H9 (cell line): Measurements from ENCODE around the gene CLK2. TPM values are rescaled to one million over a fixed set of nuclear protein-coding genes. Genes with fewer than 3 reads are reported as not detected.

ENCODE experiments used
- DNase-seq: peaks from one replicate; pipeline ENCODE4 v3.0.0-alpha.2; 2017
- H2AFZ ChIP-seq: one replicate; pipeline ENCODE4 v1.6.1; 2013; ENCODE audit warnings: mild to moderate bottlenecking, low read length, control low read depth, moderate library complexity
- H2AK5ac ChIP-seq: 2 replicates; pipeline ENCODE4 v1.6.1; 2013; ENCODE audit warnings: low read length, control low read depth, mixed read lengths; ENCODE audit not compliant: insufficient read length
- H2BK120ac ChIP-seq: one replicate; pipeline ENCODE4 v1.6.1; 2013; ENCODE audit warnings: low read depth, mild to moderate bottlenecking, low read length, control low read depth, inconsistent platforms; ENCODE audit not compliant: poor library complexity, severe bottlenecking
- H2BK12ac ChIP-seq: 2 replicates; pipeline ENCODE4 v1.6.1; 2013; ENCODE audit warnings: low read length, control low read depth, mixed read lengths, low read depth; ENCODE audit not compliant: insufficient read length
- H2BK15ac ChIP-seq: 2 replicates; pipeline ENCODE4 v1.6.1; 2013; ENCODE audit warnings: low read depth, low read length, control low read depth
- H2BK20ac ChIP-seq: one replicate; pipeline ENCODE4 v1.6.1; 2013; ENCODE audit warnings: low read depth, mild to moderate bottlenecking, low read length, control low read depth, inconsistent platforms; ENCODE audit not compliant: poor library complexity, severe bottlenecking
- H2BK5ac ChIP-seq: 2 replicates; pipeline ENCODE4 v1.6.1; 2013; ENCODE audit warnings: low read length, control low read depth, mixed read lengths; ENCODE audit not compliant: insufficient read length
- H3K14ac ChIP-seq: 2 replicates; pipeline ENCODE4 v1.6.1; 2013; ENCODE audit warnings: low read length, control low read depth; ENCODE audit not compliant: insufficient read depth
- H3K18ac ChIP-seq: 2 replicates; pipeline ENCODE4 v1.6.1; 2013; ENCODE audit warnings: low read depth, mild to moderate bottlenecking, mixed read lengths, low read length, control low read depth; ENCODE audit not compliant: insufficient read length
- H3K23ac ChIP-seq: 2 replicates; pipeline ENCODE4 v1.6.1; 2013; ENCODE audit warnings: low read length, control low read depth, mixed read lengths, low read depth; ENCODE audit not compliant: insufficient read length
- H3K23me2 ChIP-seq: 2 replicates; pipeline ENCODE4 v1.6.1; 2013; ENCODE audit warnings: low read depth, mild to moderate bottlenecking, mixed read lengths, low read length, control low read depth; ENCODE audit not compliant: insufficient read length, poor library complexity, severe bottlenecking
- H3K27ac ChIP-seq: 2 replicates; pipeline ENCODE4 v1.5.1; 2013; ENCODE audit warnings: low read length, control low read depth, mixed read lengths, low read depth; ENCODE audit not compliant: insufficient read length
- H3K27me3 ChIP-seq: 2 replicates; pipeline ENCODE4 v1.6.1; 2013; ENCODE audit warnings: low read length, control low read depth, inconsistent platforms; ENCODE audit not compliant: insufficient read depth
- H3K4ac ChIP-seq: 2 replicates; pipeline ENCODE4 v1.6.1; 2013; ENCODE audit warnings: low read depth, mild to moderate bottlenecking, control low read depth, inconsistent platforms, low read length, moderate library complexity
- H3K4me1 ChIP-seq: 2 replicates; pipeline ENCODE4 v1.6.1; 2013; ENCODE audit warnings: low read length, control low read depth, inconsistent platforms; ENCODE audit not compliant: insufficient read depth
- H3K4me2 ChIP-seq: 2 replicates; pipeline ENCODE4 v1.6.1; 2013; ENCODE audit warnings: low read length, control low read depth, mixed read lengths; ENCODE audit not compliant: insufficient read length, insufficient read depth
- H3K56ac ChIP-seq: 2 replicates; pipeline ENCODE4 v1.6.1; 2013; ENCODE audit warnings: low read depth, mild to moderate bottlenecking, mixed read lengths, low read length, control low read depth; ENCODE audit not compliant: insufficient read length
- H3K79me1 ChIP-seq: 2 replicates; pipeline ENCODE4 v1.6.1; 2013; ENCODE audit warnings: low read depth, mild to moderate bottlenecking, moderate library complexity, low read length, control low read depth, inconsistent platforms; ENCODE audit not compliant: insufficient read depth, poor library complexity, severe bottlenecking
- H3K79me2 ChIP-seq: 2 replicates; pipeline ENCODE4 v1.6.1; 2013; ENCODE audit warnings: low read length, control low read depth, inconsistent platforms; ENCODE audit not compliant: insufficient read depth
- H3K9ac ChIP-seq: 2 replicates; pipeline ENCODE4 v1.6.1; 2013; ENCODE audit warnings: low read length, control low read depth, mixed read lengths; ENCODE audit not compliant: insufficient read length; ENCODE audit errors: extremely low read depth
- H3K9me3 ChIP-seq: one replicate; pipeline ENCODE4 v1.6.1; 2013; ENCODE audit warnings: low read depth, low read length, inconsistent platforms; ENCODE audit not compliant: control insufficient read depth
- H3T11ph ChIP-seq: one replicate; pipeline ENCODE4 v1.6.1; 2013; ENCODE audit warnings: mild to moderate bottlenecking, low read length, control low read depth, inconsistent platforms
- H4K20me1 ChIP-seq: one replicate; pipeline ENCODE4 v1.6.1; 2013; ENCODE audit not compliant: control insufficient read depth, insufficient read length, insufficient read depth
- H4K5ac ChIP-seq: 2 replicates; pipeline ENCODE4 v1.6.1; 2013; ENCODE audit warnings: low read depth, mild to moderate bottlenecking, mixed read lengths, low read length, control low read depth; ENCODE audit not compliant: insufficient read length
- H4K8ac ChIP-seq: replicated peaks from 2 replicates; pipeline ENCODE4 v1.6.1; 2013; ENCODE audit warnings: low read length, control low read depth, mixed read lengths, low read depth; ENCODE audit not compliant: insufficient read length
- H4K91ac ChIP-seq: 2 replicates; pipeline ENCODE4 v1.6.1; 2013; ENCODE audit warnings: low read depth, mild to moderate bottlenecking, moderate library complexity, mixed read lengths, low read length, control low read depth; ENCODE audit not compliant: insufficient read length
- H3K27ac Mint-ChIP-seq, 3 experiments: 2 replicates in 2 of 3; 3 replicates in 1 of 3; pipeline ENCODE4 v1.8.0; 2020 to 2021; ENCODE audit warnings: mixed read lengths in 3 of 3, mild to moderate bottlenecking in 1 of 3, moderate library complexity in 1 of 3
- H3K27me3 Mint-ChIP-seq: 2 replicates; pipeline ENCODE4 v1.8.0; 2021; ENCODE audit warnings: low read depth, mild to moderate bottlenecking, moderate library complexity, mixed read lengths
- H3K36me3 Mint-ChIP-seq, 3 experiments: 2 replicates in 2 of 3; 3 replicates in 1 of 3; pipeline ENCODE4 v1.8.0; 2020 to 2021; ENCODE audit warnings: low read depth in 3 of 3, mixed read lengths in 3 of 3; ENCODE audit not compliant: insufficient read depth in 1 of 3
- H3K4me1 Mint-ChIP-seq, 2 experiments: 2 replicates each; pipeline ENCODE4 v1.8.0; 2020; ENCODE audit warnings: mixed read lengths in 2 of 2
- H3K4me3 Mint-ChIP-seq, 2 experiments: 2 replicates in 1 of 2; 3 replicates in 1 of 2; pipeline ENCODE4 v1.8.0; 2020 to 2021; ENCODE audit warnings: mild to moderate bottlenecking in 2 of 2, mixed read lengths in 2 of 2, moderate library complexity in 1 of 2
- H3K9me3 Mint-ChIP-seq, 2 experiments: 2 replicates in 1 of 2; 3 replicates in 1 of 2; pipeline ENCODE4 v1.8.0; 2020; ENCODE audit warnings: mild to moderate bottlenecking in 2 of 2, mixed read lengths in 2 of 2, moderate library complexity in 1 of 2
- CTCF ChIP-seq: fragments of 200-600 bp; sonication (generic); conservative IDR thresholded peaks from 3 replicates; pipeline ENCODE4 v1.8.0; 2021; ENCODE audit warnings: antibody characterized with exemption, mild to moderate bottlenecking
- WGBS: extraction: QIAGEN DNeasy Blood & Tissue Kit; methylation state at CpG from one replicate; pipeline ENCODE4 v1.1.7; 2013; ENCODE audit warnings: missing lambda C conversion rate, low lambda C conversion rate, mixed read lengths; ENCODE audit not compliant: insufficient read length; ENCODE audit errors: extremely low coverage; 5-methylcytosine and 5-hydroxymethylcytosine counted together
- total RNA-seq: library from RNA; stranded (reverse); gene quantifications from 2 replicates; pipeline ENCODE4 v1.2.1, GENCODE V29; 2021

The CLK2 gene
- total RNA-seq, 1 experiment from 2014 or later: 77.5 TPM

- Histone ChIP-seq H4K20me1 (no peaks in the 10 kb centered on the region), H3K23me2 (peaks cover 5% of the 10 kb centered on the region), H4K5ac (no peak overlapping the region), H3K27me3 (no peaks in the 10 kb centered on the region), H3K23ac (no peak overlapping the region), H2BK15ac (no peak overlapping the region), H2BK5ac (no peak overlapping the region), H2BK20ac (no peak overlapping the region), H3K9me3 (no peaks in the 10 kb centered on the region), H4K91ac (no peak overlapping the region), H3K14ac (no peak overlapping the region), H3K4me1 (no peaks in the 10 kb centered on the region), H3K4me2 (no peak overlapping the region), H3K79me1 (no peaks in the 10 kb centered on the region), H3K4ac (no peak overlapping the region), H3K56ac (no peak overlapping the region), H2AK5ac (no peak overlapping the region), H3K79me2 (0 out of 2 replicates have a peak, but pooled peaks cover 2% of the 10 kb centered on the region), H2AFZ (no peak overlapping the region), H3T11ph (no peak overlapping the region), H2BK12ac (no peak overlapping the region), H3K9ac (no peak overlapping the region), H3K27ac (no peak overlapping the region), H4K8ac (no peak overlapping the region), H2BK120ac (no peak overlapping the region), H3K18ac (no peak overlapping the region)
- peaks cover 2% of the 10 kb centered on the region; the same call in 1 of the 2 replicates for H3K27me3 Mint-ChIP-seq
- H3K4me1 Mint-ChIP-seq: peaks cover 8 to 9% of the 10 kb centered on the region in 2 experiments
- peaks cover 67 to 88% (median 88%) of the 10 kb centered on the region in 3 experiments; a peak in 6 of 7 replicates for H3K36me3 Mint-ChIP-seq
- no peak for DNase-seq
- TF ChIP-seq CTCF: no peak
- no peak overlapping the region for H3K4me3 Mint-ChIP-seq
- H3K27ac Mint-ChIP-seq: no peak overlapping the region
- no peaks in the 10 kb centered on the region for H3K9me3 Mint-ChIP-seq
- WGBS: no CpG with 5 or more reads among the region's 6 CpGs
Measured at GRCh38 chr1:155266553-155266952, 6.8 kb downstream of the CLK2 start.
